HL-60 (cell line): Measurements from ENCODE around the gene UNC80.

Experiments
- DNase-seq, 2 experiments: peaks; one replicate each; pipeline ENCODE4 v3.0.0-alpha.2; 2010 to 2020; ENCODE audit warnings: low read depth in 1 of 2, low spot score in 1 of 2
- H3K27ac ChIP-seq: fragments of 250-450 bp; sonication (Bioruptor Pico); replicated peaks from 2 replicates; pipeline ENCODE4 v1.5.1; 2020; ENCODE audit warnings: mild to moderate bottlenecking, moderate library complexity
- H3K27me3 ChIP-seq: fragments of 250-450 bp; sonication (Bioruptor Pico); 2 replicates; pipeline ENCODE4 v1.5.1; 2021; ENCODE audit warnings: mild to moderate bottlenecking, moderate library complexity; ENCODE audit not compliant: insufficient read depth, poor library complexity, severe bottlenecking
- H3K4me3 ChIP-seq: replicated peaks from 2 replicates; pipeline ENCODE4 v1.5.1; 2011; ENCODE audit warnings: mild to moderate bottlenecking, control low read depth, low read length; ENCODE audit not compliant: insufficient read depth
- GABPA ChIP-seq: IDR thresholded peaks from 2 replicates; pipeline ENCODE4 v1.6.1; 2012; ENCODE audit warnings: low read depth
- POLR2AphosphoS5 ChIP-seq: IDR thresholded peaks from 2 replicates; pipeline ENCODE4 v1.6.1; 2012; ENCODE audit warnings: low read depth
- SPI1 ChIP-seq: IDR thresholded peaks from 2 replicates; pipeline ENCODE4 v1.6.1; 2012; ENCODE audit warnings: low read depth, mild to moderate bottlenecking, borderline replicate concordance
- TF ChIP-seq, protein P1 (sequence below): IDR thresholded peaks from one replicate; pipeline ENCODE4 v1.5.1; 2011; ENCODE audit warnings: low read length, control low read depth, inconsistent platforms; ENCODE audit not compliant: insufficient read depth
- TF ChIP-seq, protein P2 (sequence below): IDR thresholded peaks from 2 replicates; pipeline ENCODE4 v1.6.1; 2012; ENCODE audit warnings: low read depth; ENCODE audit not compliant: insufficient replicate concordance

The UNC80 gene

GRCh38 chr2:209878701-209879100 is 107.1 kb downstream of the UNC80 start:
- DNase-seq, result no peak
- no peak overlapping the region for H3K27ac ChIP-seq
- TF ChIP-seq POLR2AphosphoS5, result no peak
- H3K4me3 ChIP-seq, result no peak overlapping the region
- H3K27me3 ChIP-seq, result peaks cover 10% of the 10 kb centered on the region

DNA sequence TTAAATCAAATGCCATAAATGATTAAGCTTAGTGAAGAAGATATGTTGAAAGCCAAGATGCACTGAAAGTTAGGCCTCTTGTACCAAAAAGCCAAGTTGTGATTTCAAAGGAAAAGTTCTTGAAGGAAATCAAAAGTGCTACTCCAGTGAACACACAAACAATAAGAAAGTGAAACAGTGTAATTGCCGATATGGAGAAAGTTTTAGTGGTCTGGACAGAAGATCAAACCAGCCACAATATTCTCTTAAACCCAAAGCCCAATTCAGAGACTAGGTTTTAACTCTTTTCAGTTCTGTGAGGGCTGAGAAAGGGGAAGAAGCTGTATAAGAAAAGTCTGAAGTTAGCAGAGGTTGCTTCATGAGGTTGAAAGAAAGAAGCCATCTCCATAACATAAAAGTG is 129.0 kb downstream of the UNC80 start:
- no peak for TF ChIP-seq GABPA
- TF ChIP-seq, protein P1, sequence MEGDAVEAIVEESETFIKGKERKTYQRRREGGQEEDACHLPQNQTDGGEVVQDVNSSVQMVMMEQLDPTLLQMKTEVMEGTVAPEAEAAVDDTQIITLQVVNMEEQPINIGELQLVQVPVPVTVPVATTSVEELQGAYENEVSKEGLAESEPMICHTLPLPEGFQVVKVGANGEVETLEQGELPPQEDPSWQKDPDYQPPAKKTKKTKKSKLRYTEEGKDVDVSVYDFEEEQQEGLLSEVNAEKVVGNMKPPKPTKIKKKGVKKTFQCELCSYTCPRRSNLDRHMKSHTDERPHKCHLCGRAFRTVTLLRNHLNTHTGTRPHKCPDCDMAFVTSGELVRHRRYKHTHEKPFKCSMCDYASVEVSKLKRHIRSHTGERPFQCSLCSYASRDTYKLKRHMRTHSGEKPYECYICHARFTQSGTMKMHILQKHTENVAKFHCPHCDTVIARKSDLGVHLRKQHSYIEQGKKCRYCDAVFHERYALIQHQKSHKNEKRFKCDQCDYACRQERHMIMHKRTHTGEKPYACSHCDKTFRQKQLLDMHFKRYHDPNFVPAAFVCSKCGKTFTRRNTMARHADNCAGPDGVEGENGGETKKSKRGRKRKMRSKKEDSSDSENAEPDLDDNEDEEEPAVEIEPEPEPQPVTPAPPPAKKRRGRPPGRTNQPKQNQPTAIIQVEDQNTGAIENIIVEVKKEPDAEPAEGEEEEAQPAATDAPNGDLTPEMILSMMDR, result no peak
- TF ChIP-seq SPI1, result no peak
- no peak for TF ChIP-seq POLR2AphosphoS5
- TF ChIP-seq, protein P2, sequence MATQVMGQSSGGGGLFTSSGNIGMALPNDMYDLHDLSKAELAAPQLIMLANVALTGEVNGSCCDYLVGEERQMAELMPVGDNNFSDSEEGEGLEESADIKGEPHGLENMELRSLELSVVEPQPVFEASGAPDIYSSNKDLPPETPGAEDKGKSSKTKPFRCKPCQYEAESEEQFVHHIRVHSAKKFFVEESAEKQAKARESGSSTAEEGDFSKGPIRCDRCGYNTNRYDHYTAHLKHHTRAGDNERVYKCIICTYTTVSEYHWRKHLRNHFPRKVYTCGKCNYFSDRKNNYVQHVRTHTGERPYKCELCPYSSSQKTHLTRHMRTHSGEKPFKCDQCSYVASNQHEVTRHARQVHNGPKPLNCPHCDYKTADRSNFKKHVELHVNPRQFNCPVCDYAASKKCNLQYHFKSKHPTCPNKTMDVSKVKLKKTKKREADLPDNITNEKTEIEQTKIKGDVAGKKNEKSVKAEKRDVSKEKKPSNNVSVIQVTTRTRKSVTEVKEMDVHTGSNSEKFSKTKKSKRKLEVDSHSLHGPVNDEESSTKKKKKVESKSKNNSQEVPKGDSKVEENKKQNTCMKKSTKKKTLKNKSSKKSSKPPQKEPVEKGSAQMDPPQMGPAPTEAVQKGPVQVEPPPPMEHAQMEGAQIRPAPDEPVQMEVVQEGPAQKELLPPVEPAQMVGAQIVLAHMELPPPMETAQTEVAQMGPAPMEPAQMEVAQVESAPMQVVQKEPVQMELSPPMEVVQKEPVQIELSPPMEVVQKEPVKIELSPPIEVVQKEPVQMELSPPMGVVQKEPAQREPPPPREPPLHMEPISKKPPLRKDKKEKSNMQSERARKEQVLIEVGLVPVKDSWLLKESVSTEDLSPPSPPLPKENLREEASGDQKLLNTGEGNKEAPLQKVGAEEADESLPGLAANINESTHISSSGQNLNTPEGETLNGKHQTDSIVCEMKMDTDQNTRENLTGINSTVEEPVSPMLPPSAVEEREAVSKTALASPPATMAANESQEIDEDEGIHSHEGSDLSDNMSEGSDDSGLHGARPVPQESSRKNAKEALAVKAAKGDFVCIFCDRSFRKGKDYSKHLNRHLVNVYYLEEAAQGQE, result no peak
- Histone ChIP-seq H3K27ac (no peak overlapping the region), H3K27me3 (no peaks in the 10 kb centered on the region), H3K4me3 (no peak overlapping the region)
- DNase-seq, result no peak

DNA sequence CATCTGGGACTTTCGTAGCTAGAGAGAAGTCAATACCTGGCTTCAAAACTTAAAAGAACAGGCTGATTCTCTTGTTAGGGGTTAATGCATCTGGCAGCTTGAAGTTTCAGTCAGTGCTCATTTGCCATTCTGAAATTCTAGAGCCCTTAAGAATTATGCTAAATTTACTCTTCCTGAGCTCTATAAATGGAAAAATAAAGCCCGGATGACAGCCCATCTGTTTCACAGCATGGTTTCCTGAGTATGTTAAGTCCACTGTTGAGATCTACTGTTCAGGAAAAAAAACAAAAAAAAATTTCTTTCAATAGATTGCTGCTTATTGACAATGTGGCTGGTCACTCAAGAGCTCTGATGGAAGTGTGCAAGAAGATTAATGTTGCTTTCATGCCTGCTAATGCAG is 129.5 kb downstream of the UNC80 start:
- TF ChIP-seq GABPA (no peak), POLR2AphosphoS5 (no peak), SPI1 (no peak)
- TF ChIP-seq, protein P1, result no peak
- TF ChIP-seq, protein P2, result no peak
- no peaks in the 10 kb centered on the region for H3K27me3 ChIP-seq
- H3K27ac ChIP-seq, result no peak overlapping the region
- DNase-seq, result no peak
- no peak overlapping the region for H3K4me3 ChIP-seq

GRCh38 chr2:209905691-209906090 is 134.1 kb downstream of the UNC80 start:
- no peaks in the 10 kb centered on the region for H3K27me3 ChIP-seq
- H3K27ac ChIP-seq, result no peak overlapping the region
- DNase-seq, result no peak
- TF ChIP-seq, protein P2, result no peak
- TF ChIP-seq POLR2AphosphoS5 (no peak), SPI1 (no peak), GABPA (no peak)
- TF ChIP-seq, protein P1, result no peak
- no peak overlapping the region for H3K4me3 ChIP-seq
